Stimulated activated memory B cell treated with anti-CD40 and anti-IgM and Interleukin-4, amounts not matched to agents 10 μg/mL and 1 μg/mL and 100 μg/mL, for 72 hours (primary cell): ENCODE results near the gene TBL2.
"Not testable (repeated sequence)": the region's sequence is repeated elsewhere in the genome, so short reads cannot be mapped to it uniquely, and the experiment has no call there.

Experiments
- ATAC-seq: fragments of 150-1000 bp; cut with Tn5 transposase; 2 replicates; pipeline ENCODE4 v1.10.0; 2021
- H3K27ac Mint-ChIP-seq: one replicate; pipeline ENCODE4 v1.8.0; 2022; ENCODE audit warnings: mild to moderate bottlenecking, mixed read lengths
- H3K27me3 Mint-ChIP-seq: one replicate; pipeline ENCODE4 v1.8.0; 2022; ENCODE audit warnings: mixed read lengths
- H3K36me3 Mint-ChIP-seq: one replicate; pipeline ENCODE4 v1.8.0; 2022; ENCODE audit warnings: mixed read lengths
- H3K4me1 Mint-ChIP-seq: one replicate; pipeline ENCODE4 v1.8.0; 2022; ENCODE audit warnings: mixed read lengths
- H3K4me3 Mint-ChIP-seq: one replicate; pipeline ENCODE4 v1.8.0; 2022; ENCODE audit warnings: mild to moderate bottlenecking, moderate library complexity, mixed read lengths
- H3K9me3 Mint-ChIP-seq: one replicate; pipeline ENCODE4 v1.8.0; 2022; ENCODE audit warnings: mixed read lengths

TBL2 gene, protein sequence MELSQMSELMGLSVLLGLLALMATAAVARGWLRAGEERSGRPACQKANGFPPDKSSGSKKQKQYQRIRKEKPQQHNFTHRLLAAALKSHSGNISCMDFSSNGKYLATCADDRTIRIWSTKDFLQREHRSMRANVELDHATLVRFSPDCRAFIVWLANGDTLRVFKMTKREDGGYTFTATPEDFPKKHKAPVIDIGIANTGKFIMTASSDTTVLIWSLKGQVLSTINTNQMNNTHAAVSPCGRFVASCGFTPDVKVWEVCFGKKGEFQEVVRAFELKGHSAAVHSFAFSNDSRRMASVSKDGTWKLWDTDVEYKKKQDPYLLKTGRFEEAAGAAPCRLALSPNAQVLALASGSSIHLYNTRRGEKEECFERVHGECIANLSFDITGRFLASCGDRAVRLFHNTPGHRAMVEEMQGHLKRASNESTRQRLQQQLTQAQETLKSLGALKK

DNA sequence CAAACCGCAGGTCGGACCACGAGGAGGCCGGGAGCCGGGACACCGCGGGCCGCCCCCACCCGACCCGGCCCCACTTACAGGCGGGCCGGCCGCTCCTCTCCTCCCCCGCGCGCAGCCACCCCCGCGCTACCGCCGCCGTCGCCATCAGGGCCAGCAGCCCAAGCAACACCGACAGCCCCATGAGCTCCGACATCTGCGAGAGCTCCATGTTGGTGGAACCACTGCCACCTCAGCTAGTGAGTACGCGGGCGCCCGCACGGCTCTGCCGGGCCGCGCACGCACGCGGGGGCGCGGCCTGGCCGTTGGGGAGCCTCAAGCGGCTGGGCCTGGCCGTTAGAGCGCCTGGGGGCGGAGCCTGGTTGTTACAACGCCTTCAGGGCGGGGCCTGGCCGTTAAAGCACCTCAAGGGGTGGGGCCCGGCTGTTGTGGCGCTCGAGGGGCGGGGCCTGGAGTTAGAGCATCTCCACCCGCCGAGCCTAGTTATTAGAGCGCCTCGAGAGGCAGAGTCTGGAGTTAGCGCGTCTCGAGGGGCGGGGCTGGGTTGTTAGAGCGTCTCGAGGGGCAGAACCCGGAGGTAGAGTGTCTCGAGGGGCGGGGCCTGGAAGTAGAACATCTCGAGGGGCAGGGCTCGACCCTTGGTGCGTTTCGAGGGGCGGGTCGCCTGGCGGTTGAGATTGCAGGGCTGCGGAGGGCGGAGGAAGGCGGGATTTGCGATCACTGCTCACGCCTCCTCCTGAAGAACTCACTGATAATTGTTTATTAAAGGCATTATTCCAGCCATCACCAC lies at the start of gene TBL2:
TBL2 (minus strand) TSS at position 238 of the 787 bp plus-strand sequence; CDS start at position 208, 30 bp downstream.
- Mint-ChIP-seq H3K27me3 (no peaks in the 10 kb centered on the region), H3K27ac (peak within 1 kb of the TSS; percentile 94), H3K9me3 (no peaks in the 10 kb centered on the region), H3K4me1 (peaks cover 22% of the 10 kb centered on the region), H3K4me3 (peak within 1 kb of the TSS; percentile 93), H3K36me3 (peaks cover 17% of the 10 kb centered on the region)
- ATAC-seq: peak; percentile 96

DNA sequence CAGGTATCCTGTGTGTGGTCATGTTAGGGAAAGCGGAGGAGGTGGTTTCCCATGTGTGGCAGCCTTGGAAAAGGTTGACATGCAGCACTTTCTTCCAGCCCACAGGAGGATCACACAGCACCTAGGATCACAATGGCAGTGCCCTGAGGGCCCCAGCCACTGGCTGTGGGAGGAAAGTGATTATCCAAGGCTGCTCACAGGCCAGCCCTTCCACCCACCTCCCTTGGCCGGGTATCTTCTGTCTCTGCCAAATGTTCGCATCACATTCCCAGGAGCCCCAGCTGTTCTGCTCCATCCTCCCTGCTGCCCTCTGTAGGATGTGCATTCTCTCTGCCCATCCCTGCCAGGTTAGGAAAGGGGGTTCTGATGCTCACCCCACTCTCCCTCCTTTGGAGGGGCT lies 48.4 kb upstream of the TBL2 start:
- no peaks in the 10 kb centered on the region for H3K36me3 Mint-ChIP-seq
- no peak overlapping the region for H3K27ac Mint-ChIP-seq
- no peak for ATAC-seq
- H3K4me1 Mint-ChIP-seq: peaks cover 11% of the 10 kb centered on the region
- no peak overlapping the region for H3K4me3 Mint-ChIP-seq
- H3K9me3 Mint-ChIP-seq: no peaks in the 10 kb centered on the region
- peaks cover 74% of the 10 kb centered on the region for H3K27me3 Mint-ChIP-seq

DNA sequence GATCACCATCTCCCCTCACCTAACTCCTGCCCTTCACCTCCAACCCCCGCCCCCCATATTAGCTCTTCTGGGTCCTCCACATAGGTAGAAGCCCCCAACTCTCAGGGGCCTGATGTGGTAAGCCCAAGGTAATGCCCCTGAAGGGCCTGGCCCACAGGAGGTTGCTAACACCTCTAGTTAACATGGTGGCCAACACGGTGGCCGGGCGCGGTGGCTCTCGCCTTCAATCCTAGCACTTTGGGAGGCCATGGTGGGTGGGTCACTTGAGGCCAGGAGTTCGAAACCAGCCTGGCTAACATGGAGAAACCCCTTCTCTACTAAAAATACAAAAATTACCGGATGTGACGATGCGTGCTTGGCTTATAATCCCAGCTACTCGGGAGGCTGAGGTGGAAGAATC lies 46.9 kb upstream of the TBL2 start:
- no peak overlapping the region for H3K4me3 Mint-ChIP-seq
- no peak overlapping the region for H3K27ac Mint-ChIP-seq
- ATAC-seq: no peak
- H3K9me3 Mint-ChIP-seq: no peaks in the 10 kb centered on the region
- H3K36me3 Mint-ChIP-seq: no peaks in the 10 kb centered on the region
- peaks cover 11% of the 10 kb centered on the region for H3K4me1 Mint-ChIP-seq
- H3K27me3 Mint-ChIP-seq: peaks cover 85% of the 10 kb centered on the region

DNA sequence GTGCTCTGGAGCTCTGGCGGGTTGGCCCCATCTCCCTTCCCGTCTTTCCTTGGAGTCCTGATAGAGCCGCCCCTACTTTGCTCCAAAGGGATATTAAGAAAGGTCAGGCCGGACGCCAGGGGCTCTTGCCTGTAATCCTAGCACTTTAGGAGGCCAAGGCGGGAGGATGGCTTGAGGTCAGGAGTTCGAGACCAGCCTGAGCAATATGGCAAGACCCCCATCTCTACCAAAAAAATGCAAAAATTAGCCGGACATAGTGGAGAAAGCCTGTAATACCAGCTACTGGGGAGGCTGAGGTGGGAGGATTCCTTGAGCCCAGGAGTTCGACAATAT lies 46.3 kb upstream of the TBL2 start:
- ATAC-seq: no peak
- Mint-ChIP-seq H3K27me3 (peaks cover 91% of the 10 kb centered on the region), H3K4me1 (peaks cover 11% of the 10 kb centered on the region), H3K36me3 (no peaks in the 10 kb centered on the region), H3K9me3 (no peaks in the 10 kb centered on the region), H3K4me3 (no peak overlapping the region), H3K27ac (no peak overlapping the region)

DNA sequence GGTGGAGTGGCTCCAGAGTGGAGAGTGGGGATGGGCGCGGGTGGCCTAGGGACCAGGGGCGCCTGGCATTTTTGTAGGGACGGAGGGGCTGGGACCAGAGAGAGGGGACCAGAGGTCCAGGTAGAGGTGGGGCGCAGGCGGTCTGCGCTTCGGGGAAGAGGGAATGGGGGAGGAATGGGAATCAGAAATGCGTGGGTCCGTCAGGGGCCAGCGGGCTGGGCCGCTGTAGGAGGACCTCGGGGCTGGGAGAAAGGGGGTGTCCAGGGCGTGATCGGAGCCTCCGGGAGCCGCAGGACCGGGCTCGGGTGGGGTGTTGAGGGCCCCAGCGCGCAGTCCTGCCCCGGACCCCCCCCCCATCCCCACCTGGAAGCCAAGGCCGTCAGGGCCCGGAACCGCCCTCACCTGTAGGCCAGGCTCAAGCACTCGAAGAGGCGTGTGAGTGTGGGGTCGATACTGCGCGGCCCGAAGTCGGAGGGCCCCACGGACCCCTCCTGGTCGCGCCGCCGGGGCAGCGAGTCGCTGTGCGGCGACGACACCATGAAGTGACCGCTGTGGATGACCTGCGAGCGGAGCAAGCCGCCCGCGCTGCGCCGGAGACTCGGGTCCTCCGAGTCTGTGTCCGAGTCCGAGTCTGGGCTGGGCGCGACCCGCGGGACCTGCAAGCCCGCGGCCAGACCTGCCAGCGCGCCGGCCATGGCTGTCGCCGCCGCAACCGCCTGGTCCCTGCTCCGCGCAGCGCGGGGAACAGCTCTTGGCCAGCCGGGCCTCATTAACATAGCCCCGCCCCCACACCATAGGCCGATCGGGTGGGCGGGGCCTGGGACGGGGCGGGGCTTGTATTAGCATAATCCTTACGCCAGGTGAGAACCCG lies 45.7 kb upstream of the TBL2 start, which contains the start of gene MLXIPL:
MLXIPL (minus strand) TSS at position 725 of the 871 bp plus-strand sequence; CDS start at position 695, 30 bp downstream.
- Mint-ChIP-seq H3K27me3 (peaks cover 86% of the 10 kb centered on the region), H3K4me1 (peaks cover 11% of the 10 kb centered on the region), H3K27ac (no peak within 1 kb of the TSS), H3K36me3 (no peaks in the 10 kb centered on the region), H3K4me3 (peak within 1 kb of the TSS; percentile 30), H3K9me3 (no peaks in the 10 kb centered on the region)
- ATAC-seq: peak; percentile 61

DNA sequence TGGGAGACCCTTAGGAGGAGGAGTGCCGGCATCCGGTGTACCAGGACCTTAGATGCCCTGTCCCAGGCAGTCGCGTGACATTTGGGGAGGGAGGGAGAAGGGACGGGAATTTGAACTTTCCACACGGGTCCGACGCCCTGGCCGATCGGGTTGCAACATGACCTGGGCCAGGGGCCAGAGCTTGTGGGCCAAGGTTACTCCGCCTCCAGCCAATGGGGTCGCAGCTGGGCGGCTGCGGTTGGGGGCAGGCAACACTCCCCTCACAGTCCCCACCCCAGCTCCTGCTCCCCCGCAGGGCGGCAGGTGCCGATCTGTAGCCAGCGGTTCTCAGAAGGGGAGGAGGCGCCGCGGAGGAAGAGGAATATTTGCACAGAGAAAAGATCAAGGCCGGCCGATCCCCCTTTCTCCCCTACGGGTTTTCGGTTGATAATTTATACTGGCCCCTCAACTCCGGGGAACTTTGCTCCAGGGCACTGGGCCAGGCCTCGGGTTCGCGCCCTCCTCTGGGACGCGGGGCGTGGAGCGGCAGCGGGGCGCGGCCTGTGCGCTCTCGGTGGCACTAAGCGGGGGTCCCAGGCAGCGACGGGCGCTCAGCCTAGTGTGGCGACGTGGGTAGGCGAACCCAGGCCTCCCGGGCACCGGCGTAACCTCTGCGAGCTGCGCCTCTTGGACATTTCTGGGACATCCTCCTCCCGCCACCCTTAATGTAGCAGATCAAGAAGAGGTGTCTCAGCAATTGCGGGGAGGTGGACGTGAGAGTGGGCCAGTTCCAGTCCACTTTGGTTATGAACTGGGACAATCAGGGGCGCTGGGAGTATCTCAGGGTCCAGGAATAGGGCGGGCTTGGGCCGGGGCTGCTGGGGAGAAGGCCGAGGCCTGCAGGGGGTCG lies 44.8 kb upstream of the TBL2 start:
- peaks cover 11% of the 10 kb centered on the region for H3K4me1 Mint-ChIP-seq

DNA sequence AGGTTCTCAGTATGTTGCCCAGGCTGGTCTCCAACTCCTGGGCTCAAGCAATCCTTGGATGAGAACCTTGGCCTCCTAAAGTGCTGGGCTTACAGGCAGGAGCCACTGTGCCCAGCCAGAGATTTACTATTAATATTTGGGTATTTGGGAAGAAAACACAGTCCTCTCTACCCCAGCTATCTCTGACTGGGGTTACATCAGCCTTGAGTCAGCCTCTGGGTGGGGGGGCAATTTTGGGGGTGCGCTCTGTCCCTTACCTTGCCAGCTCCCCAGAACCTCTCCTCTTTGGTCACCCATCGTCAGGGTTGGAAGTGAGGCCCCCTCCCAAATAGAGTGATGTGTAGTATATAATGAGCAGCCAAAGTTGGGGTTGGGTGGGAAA lies 44.1 kb upstream of the TBL2 start:
- no peak overlapping the region for H3K4me3 Mint-ChIP-seq
- no peaks in the 10 kb centered on the region for H3K9me3 Mint-ChIP-seq
- ATAC-seq: no peak
- peaks cover 86% of the 10 kb centered on the region for H3K27me3 Mint-ChIP-seq
- H3K27ac Mint-ChIP-seq: no peak overlapping the region
- peaks cover 11% of the 10 kb centered on the region for H3K4me1 Mint-ChIP-seq
- no peaks in the 10 kb centered on the region for H3K36me3 Mint-ChIP-seq

More for the DNA sequence above, 44.8 kb upstream of the TBL2 start:
- no peak for ATAC-seq
- peak overlapping the region; percentile 30 for H3K4me3 Mint-ChIP-seq
- H3K9me3 Mint-ChIP-seq: no peaks in the 10 kb centered on the region
- no peaks in the 10 kb centered on the region for H3K36me3 Mint-ChIP-seq
- H3K27ac Mint-ChIP-seq: no peak overlapping the region
- peaks cover 86% of the 10 kb centered on the region for H3K27me3 Mint-ChIP-seq

DNA sequence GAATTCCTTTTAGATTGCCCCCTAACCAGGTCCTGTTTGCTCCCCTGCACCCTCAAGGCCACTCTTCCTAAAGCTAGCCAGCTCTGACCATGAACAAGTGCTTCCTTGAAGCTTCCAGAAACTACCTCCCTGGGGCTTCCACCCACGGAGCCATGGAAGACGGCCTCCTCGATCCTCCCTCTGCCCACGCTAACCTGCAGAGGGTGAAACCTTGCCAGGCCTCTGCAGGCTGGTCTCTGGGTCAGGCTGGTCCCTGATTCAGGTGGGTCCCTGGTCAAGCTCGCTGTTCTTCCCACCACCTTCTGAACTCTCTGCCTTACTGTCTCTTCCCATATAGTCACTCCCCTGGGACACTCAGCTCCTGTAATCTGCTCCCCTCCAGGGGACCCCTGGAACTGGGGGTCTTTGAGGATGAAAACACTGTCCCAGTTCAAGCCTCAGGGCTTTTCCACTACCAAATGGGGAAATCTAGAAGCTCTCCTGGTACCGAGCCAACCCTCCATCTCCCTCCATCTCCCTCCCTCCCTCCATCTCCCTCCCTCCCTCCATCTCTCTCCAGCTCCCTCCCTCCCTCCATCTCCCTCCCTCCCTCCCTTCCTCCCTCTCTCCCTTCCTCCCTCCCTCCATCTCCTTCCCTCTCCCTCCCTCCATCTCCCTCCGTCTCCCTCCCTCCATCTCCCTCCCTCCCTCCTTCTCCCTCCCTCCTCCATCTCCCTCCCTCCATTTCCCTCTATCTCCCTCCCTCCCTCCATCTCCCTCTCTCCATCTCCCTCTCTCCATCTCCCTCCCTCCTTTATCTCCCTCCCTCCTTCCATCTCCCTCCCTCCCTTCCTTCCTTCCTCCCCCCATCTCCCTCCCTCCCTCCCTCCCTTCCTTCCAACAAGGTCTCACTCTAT lies 43.0 kb upstream of the TBL2 start:
- Mint-ChIP-seq H3K4me3 (no peak overlapping the region), H3K36me3 (no peaks in the 10 kb centered on the region), H3K27ac (no peak overlapping the region), H3K9me3 (no peaks in the 10 kb centered on the region), H3K4me1 (peaks cover 11% of the 10 kb centered on the region), H3K27me3 (peaks cover 79% of the 10 kb centered on the region)
- no peak for ATAC-seq

DNA sequence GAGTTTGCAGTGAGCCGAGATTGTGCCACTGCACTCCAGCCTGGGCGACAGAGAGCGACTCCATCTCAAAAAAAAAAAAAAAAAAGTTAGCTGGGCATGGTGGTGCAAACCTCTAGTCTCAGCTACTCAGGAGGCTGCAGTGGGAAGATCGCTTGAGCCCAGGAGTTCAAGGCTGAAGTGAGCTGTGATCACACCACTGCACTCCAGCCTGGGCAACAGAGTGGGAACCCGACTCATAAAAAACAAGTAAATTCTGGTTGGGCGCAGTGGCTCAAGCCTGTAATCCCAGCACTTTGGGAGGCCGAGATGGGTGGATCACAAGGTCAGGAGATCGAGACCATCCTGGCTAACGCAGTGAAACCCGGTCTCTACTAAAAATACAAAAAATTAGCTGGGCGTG lies 41.0 kb upstream of the TBL2 start:
- ATAC-seq, H3K27ac Mint-ChIP-seq, H3K36me3 Mint-ChIP-seq, H3K4me3 Mint-ChIP-seq, H3K9me3 Mint-ChIP-seq: not testable (repeated sequence)
- H3K4me1 Mint-ChIP-seq: peaks cover 11% of the 10 kb centered on the region
- peaks cover 66% of the 10 kb centered on the region for H3K27me3 Mint-ChIP-seq

DNA sequence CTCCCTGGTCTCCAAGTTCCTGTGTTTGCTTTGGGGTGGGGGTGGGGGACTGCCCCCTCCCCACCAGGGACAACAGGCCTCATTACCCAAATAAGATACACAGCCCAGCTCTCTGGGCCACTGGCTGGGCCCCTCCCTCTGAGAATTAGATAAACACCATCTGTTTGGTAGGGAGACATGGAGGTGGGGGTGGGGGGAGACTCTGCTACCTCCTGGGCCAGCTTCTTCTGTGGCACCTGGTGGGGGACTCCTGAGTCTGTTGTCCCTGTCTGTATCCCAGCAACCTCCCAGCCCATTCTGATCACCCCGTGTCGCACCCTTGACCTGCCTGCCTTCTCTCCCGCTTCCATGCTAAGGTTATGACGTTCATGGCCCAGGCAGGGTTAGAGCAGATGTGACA lies 40.2 kb upstream of the TBL2 start:
- H3K4me1 Mint-ChIP-seq: peaks cover 8% of the 10 kb centered on the region
- ATAC-seq: no peak
- no peak overlapping the region for H3K27ac Mint-ChIP-seq
- H3K36me3 Mint-ChIP-seq: no peaks in the 10 kb centered on the region
- H3K27me3 Mint-ChIP-seq: peaks cover 66% of the 10 kb centered on the region
- no peaks in the 10 kb centered on the region for H3K9me3 Mint-ChIP-seq
- H3K4me3 Mint-ChIP-seq: no peak overlapping the region

DNA sequence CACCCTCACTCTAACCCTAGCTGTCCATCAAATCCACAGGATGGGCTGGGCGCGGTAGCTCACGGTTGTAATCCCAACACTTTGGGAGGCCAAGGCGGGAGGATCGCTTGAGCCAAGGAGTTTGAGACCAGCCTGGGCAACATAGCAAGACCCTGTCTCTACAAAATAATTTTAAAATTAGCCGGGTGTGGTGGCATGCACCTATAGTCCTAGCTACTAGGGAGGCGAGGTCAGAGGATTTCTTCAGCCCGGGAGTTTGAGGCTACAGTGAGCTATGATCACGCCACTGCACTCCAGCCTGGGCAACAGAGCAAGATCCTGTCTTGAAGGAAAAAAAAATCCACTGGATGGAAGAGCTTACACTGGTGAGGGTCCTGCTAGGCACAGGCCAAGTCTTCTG lies 39.1 kb upstream of the TBL2 start:
- not testable (repeated sequence) for H3K27ac Mint-ChIP-seq, H3K9me3 Mint-ChIP-seq, H3K4me3 Mint-ChIP-seq, H3K4me1 Mint-ChIP-seq, ATAC-seq, H3K36me3 Mint-ChIP-seq
- peaks cover 66% of the 10 kb centered on the region for H3K27me3 Mint-ChIP-seq

DNA sequence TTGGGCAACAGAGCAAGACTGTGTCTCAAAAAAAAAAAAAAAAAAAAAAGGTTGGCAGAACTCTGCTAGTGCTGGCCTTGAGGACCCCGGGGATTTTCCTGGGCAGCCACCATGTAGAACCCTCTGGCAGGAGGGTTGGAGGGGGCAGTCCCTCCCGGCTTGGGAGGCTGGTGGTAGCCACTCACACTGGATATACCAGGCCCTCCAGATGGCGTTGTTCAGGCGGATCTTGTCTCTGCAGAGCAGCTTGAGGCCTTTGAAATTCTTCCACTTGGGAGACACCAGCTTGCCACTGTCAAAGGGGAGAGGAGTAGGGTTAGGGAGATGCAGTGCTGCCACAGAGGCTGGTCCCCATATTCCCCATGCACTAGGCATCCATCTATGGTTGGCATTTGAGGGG lies 37.5 kb upstream of the TBL2 start:
- Mint-ChIP-seq H3K27ac (no peak overlapping the region), H3K9me3 (no peaks in the 10 kb centered on the region), H3K27me3 (peaks cover 62% of the 10 kb centered on the region), H3K4me3 (no peak overlapping the region), H3K4me1 (no peaks in the 10 kb centered on the region), H3K36me3 (no peaks in the 10 kb centered on the region)
- no peak for ATAC-seq

DNA sequence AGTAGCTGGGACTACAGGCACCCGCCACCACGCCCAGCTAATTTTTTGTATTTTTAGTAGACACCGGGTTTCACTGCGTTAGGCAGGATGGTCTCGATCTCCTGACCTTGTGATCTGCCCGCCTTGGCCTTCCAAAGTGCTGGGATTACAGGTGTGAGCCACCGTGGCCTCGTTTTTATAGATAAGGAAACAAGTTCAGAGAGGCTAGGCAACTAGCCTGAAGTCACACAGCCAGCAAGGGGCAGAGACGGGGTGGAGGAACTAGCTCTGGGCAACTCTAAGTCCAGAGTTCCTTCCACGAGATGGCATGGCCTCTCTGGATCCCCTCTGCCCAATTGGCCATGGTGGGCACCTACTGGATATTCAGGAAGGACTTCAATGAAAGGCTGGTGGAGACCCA lies 36.6 kb upstream of the TBL2 start:
- not testable (repeated sequence) for H3K4me1 Mint-ChIP-seq, H3K27ac Mint-ChIP-seq, ATAC-seq, H3K4me3 Mint-ChIP-seq, H3K36me3 Mint-ChIP-seq, H3K9me3 Mint-ChIP-seq
- H3K27me3 Mint-ChIP-seq: peaks cover 62% of the 10 kb centered on the region
